GM19372 (cell line): Measurements from ENCODE around the gene CDC42SE1.

Experiments
- ATAC-seq: cut with Tn5 transposase; IDR thresholded peaks from one replicate; pipeline ENCODE4 v1.9.1; 2021; ENCODE audit warnings: mild to moderate bottlenecking, low read depth, moderate library complexity; ENCODE audit not compliant: unreplicated experiment

The CDC42SE1 gene

DNA sequence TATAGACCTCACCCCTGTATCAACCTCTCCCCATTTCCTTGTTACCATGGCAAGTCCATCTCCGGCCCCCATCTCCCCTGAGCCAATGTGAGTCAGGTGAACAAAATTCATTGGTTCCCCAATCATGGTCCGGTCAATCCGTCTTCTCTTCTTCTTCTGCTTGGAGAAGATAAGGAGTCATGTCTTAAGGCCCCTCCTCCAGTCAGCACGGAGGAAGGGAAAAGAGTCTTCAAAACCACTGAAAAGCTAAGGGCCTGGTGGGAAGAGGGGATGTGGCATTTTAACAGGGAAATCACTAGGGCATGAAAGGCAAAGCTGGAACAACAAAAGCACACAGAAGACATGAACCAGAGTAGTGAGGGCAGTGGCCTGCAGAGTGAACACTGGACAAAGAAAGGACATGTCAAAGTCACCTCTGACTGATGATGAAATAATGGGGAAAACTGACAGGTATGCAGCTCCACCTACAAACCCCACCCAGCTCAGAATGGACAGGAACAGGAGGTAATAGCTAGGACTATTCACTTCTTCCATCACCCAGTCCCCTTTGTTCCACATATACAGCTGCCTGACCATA lies 4.4 kb downstream of the CDC42SE1 start:
- ATAC-seq: no peak

- no peak for ATAC-seq
These were observed 7.9 kb downstream of the CDC42SE1 start for GRCh38 chr1:151051356-151052009.

DNA sequence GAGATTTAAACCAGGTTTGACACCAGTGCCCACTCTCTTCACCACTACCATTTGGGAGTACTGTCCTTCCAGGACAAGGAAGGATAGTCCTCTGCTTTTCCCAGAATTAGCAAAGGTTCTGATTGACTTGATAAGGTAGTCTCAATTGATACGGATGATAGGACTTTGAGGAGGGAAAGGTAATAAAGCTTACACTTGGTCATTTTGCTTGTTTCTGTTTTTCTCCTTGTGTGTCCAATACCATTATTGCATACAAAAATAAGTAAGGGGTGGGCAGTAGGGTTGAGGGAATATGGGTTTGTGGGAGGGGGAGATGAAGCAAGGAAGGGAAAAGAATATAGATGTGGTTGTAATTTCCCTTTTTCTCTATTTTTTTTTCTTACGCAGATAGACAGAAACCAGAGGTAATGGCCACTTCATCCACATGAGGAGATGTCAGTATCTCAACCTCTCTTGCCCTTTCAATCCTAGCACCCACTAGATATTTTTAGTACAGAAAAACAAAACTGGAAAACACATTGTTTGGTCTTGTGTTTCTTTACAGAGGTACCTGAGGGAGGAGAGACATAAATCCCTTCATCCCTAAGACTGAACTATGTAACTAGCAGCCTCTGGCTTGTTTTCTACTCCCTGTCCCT lies 9.3 kb downstream of the CDC42SE1 start:
- no peak for ATAC-seq

- no peak for ATAC-seq
These were observed 10.0 kb downstream of the CDC42SE1 start for GRCh38 chr1:151049458-151049857.

DNA sequence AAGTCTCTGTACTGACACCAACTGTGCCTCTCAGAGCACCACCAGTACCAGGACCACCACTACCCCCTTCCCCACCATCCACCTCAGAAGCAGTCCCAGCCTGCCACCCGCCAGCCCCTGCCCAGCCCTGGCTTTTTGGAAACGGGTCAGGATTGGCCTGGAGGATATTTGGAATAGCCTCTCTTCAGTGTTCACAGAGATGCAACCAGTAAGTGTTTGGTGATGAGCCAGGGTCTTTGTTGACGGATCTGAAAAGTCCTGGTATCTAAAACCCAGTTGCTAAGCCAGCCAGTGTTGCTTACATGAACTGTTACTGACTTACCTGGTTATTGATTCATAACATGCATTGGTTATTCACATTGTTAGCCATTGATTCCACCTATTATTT lies 10.8 kb downstream of the CDC42SE1 start:
- no peak for ATAC-seq

DNA sequence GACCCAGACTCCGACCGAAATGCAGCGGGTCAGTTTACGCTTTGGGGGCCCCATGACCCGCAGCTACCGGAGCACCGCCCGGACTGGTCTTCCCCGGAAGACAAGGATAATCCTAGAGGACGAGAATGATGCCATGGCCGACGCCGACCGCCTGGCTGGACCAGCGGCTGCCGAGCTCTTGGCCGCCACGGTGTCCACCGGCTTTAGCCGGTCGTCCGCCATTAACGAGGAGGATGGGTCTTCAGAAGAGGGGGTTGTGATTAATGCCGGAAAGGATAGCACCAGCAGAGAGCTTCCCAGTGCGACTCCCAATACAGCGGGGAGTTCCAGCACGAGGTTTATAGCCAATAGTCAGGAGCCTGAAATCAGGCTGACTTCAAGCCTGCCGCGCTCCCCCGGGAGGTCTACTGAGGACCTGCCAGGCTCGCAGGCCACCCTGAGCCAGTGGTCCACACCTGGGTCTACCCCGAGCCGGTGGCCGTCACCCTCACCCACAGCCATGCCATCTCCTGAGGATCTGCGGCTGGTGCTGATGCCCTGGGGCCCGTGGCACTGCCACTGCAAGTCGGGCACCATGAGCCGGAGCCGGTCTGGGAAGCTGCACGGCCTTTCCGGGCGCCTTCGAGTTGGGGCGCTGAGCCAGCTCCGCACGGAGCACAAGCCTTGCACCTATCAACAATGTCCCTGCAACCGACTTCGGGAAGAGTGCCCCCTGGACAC lies 11.3 kb downstream of the CDC42SE1 start:
- no peak for ATAC-seq

DNA sequence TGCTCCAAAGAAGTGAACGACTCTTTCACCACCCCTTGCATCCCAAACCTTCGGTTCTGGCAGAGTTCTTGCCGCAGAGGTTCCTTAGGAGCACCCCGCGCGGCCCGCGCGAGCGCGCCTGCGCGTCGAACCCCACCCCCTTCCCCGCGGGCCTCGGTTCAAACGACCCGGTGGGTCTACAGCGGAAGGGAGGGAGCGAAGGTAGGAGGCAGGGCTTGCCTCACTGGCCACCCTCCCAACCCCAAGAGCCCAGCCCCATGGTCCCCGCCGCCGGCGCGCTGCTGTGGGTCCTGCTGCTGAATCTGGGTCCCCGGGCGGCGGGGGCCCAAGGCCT lies 11.9 kb downstream of the CDC42SE1 start, which contains the start of gene C1orf56:
Gene C1orf56 (plus strand): TSS at position 161 of the 334 bp plus-strand sequence. CDS start 97 bp downstream, at position 258.
- ATAC-seq: no peak

DNA sequence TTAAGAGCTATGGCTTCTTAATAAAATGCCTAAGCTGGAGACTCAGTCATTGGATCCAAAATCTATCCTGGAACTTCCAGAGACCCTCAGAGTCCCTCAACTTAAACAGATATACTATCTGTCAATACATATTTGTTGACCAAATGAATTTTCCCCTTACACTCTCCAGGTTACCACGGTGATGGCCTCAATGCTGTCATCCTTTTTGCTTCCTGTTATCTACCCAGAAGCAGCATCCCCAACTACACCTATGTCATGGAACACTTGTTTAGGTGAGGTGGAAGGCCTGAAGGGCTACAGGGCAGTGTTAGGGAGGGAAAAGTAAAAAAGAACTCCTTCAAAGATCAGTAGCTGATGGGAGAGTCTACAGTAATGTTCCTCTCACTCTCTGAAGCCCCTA lies 16.3 kb downstream of the CDC42SE1 start:
- no peak for ATAC-seq

- no peak for ATAC-seq
These were observed 19.9 kb downstream of the CDC42SE1 start for GRCh38 chr1:151039521-151039920.

GRCh38 chr1:151037032-151037431 lies 22.4 kb downstream of the CDC42SE1 start:
- ATAC-seq: no peak

DNA sequence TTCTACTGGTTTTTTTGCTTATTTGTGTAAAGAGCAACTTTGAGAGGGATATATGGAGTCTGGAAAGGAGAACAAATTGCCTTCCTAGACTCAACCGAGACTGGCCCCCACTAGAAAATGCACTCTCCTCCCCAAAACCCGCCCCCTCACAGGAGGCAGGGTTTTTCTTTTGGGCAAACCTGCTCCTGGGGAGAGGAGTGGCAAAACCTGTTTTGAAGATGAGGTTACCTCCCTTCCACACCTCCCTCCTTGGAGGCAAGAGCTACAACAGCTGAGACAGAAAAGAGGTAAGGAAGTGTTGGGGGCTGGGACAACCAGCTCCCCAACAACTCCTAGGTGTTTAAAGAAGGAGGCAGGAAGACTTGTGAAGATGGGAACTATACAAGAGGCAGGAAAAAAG lies 23.1 kb downstream of the CDC42SE1 start, which contains the start of gene BNIPL:
Gene BNIPL (plus strand): TSS at position 231 of the 400 bp plus-strand sequence. CDS start 140 bp downstream, at position 371.
- no peak for ATAC-seq

GRCh38 chr1:151035167-151035566 lies 24.3 kb downstream of the CDC42SE1 start:
- ATAC-seq: no peak

- no peak for ATAC-seq
These were observed 27.3 kb downstream of the CDC42SE1 start for GRCh38 chr1:151032164-151032563.

DNA sequence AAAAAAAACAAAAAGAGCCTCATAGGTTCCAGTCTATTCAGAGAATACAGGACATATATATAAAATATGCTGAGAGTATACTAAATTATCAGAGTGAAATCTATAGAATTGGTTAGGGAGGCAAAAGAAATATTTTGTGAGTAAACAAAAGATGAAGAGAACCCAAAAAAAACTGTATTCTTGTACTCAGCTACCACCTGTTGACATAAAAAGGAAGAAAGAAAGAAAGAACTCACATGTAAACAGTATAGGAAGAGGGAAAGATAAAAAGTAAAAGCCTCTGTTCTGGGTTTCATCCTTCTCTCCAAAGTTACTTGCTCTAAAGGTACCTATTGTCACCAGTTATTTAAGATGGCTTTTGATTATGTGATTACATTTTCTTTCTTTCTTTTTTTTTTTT lies 33.0 kb downstream of the CDC42SE1 start:
- ATAC-seq: no peak

- ATAC-seq: no peak
These were observed 34.8 kb downstream of the CDC42SE1 start for GRCh38 chr1:151024540-151025146.

GRCh38 chr1:151013518-151013917 lies 45.9 kb downstream of the CDC42SE1 start:
- no peak for ATAC-seq

DNA sequence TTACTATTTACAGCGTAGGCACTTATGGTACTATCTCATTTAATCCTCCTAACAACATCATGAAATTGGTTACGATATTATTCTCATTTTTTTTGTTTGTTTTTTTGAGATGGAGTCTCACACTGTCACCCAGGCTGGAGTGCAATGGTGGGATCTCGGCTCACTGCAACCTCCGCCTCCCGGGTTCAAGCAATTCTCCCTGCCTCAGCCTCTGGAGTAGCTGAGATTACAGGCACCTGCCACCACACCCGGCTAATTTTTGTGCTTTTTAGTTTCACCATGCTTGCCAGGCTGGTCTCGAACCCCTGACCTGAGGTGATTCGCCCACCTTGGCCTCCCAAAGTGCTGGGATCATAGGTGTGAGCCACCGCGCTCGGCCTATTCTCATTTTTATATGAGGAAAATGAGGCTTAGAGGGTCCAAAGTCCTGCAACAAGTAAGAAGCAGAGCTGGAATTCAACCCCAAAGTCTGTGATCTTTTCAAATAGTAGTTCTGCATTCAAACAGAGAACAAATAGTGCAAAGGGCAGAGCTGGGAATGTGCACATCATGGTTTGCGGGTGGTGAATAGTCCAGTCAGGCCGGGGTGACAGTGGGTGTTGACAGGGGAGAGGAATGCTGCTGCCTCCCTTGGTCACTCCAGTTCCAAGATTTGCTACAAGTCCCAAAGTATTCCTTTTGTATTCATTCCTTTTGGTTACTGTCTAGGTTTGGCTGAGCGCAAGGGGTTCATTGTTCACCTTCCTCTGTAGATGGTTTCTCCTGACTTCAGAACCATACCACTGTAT lies 46.5 kb downstream of the CDC42SE1 start:
- no peak for ATAC-seq

DNA sequence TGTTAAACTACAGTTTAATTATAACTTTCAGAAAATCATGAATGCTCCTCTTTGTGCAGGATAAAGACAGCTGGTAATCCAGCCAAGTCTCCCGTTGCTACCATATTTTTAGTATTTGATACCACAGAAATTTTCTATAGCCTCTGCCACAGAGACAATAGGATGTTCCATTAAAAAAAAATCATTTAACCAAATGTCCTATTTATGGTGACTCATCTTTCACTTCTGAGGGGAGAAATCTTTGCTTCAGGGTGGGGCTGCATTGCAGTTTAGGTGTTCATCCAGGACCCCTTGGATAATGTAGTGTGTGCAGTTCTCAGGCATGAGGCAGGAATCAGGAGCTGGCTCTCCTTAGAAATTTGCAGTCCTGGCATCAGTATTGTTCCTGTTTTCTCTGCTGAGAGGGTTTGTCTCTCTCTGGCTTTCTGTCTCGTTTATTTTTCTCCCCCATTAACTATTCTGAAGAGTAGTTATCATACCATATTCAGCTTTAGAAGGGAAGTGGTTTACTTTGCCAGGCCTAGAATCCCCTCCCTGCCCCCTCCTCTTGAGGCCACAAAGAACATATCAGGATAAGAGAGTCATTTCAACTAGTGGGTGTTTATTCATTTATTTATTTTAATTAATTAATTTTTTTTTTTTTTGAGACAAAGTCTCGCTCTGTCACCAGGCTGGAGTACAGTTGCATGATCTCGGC lies 48.1 kb downstream of the CDC42SE1 start:
- ATAC-seq: no peak

- ATAC-seq: no peak
These were observed 49.1 kb downstream of the CDC42SE1 start for GRCh38 chr1:151010346-151010726.
